Daoy (cell line): ENCODE data around the gene B3GNT2. TPM values are rescaled to one million over a fixed set of nuclear protein-coding genes. Genes with fewer than 3 reads are reported as not detected.
A peak's percentile ranks its signal among the peaks of the same experiment; 100 is the strongest.
"Not testable (repeated sequence)": the region's sequence is repeated elsewhere in the genome, so short reads cannot be mapped to it uniquely, and the experiment has no call there.

ENCODE experiments used
- DNase-seq: peaks from one replicate; pipeline ENCODE4 v3.0.0-alpha.2; 2015; ENCODE audit warnings: low read depth
- total RNA-seq: library from RNA; depleted of rRNA; stranded (reverse); fragments of >200 nt; shearing (Covaris generic); gene quantifications from 2 replicates; pipeline ENCODE4 v1.2.3, GENCODE V29; 2014

Gene B3GNT2
- total RNA-seq, 1 experiment from 2014 or later = 17.8 TPM

GRCh38 chr2:62185475-62186155, 10.3 kb upstream of the B3GNT2 start:
- no peak for DNase-seq

- DNase-seq = no peak
These were observed 9.6 kb upstream of the B3GNT2 start for GRCh38 chr2:62186156-62186905.

- DNase-seq = no peak
These were observed 8.7 kb upstream of the B3GNT2 start for GRCh38 chr2:62187246-62187645.

- no peak for DNase-seq
These were observed 7.5 kb upstream of the B3GNT2 start for GRCh38 chr2:62188416-62188815.

GRCh38 chr2:62189196-62189595, 6.7 kb upstream of the B3GNT2 start:
- no peak for DNase-seq

GRCh38 chr2:62192811-62193210, 3.1 kb upstream of the B3GNT2 start:
- no peak for DNase-seq

- DNase-seq = no peak
These were observed 1.1 kb upstream of the B3GNT2 start for GRCh38 chr2:62194558-62195420.

- DNase-seq = no peak
These were observed 475 bp downstream of the B3GNT2 start for GRCh38 chr2:62196278-62196901.

GRCh38 chr2:62197011-62197924, 1.4 kb downstream of the B3GNT2 start:
- peak; percentile 16 for DNase-seq

- no peak for DNase-seq
These were observed 2.2 kb downstream of the B3GNT2 start for GRCh38 chr2:62197925-62198633.

GRCh38 chr2:62198854-62199253, 2.9 kb downstream of the B3GNT2 start:
- DNase-seq = not testable (repeated sequence)

- no peak for DNase-seq
These were observed 3.6 kb downstream of the B3GNT2 start for GRCh38 chr2:62199392-62200125.

- no peak for DNase-seq
These were observed 4.5 kb downstream of the B3GNT2 start for GRCh38 chr2:62200291-62200841.

- no peak for DNase-seq
These were observed 5.0 kb downstream of the B3GNT2 start for GRCh38 chr2:62200868-62201267.

- no peak for DNase-seq
These were observed 5.4 kb downstream of the B3GNT2 start for GRCh38 chr2:62201307-62201706.

GRCh38 chr2:62202019-62202722, 6.3 kb downstream of the B3GNT2 start:
- DNase-seq = no peak

GRCh38 chr2:62202729-62203128, 6.8 kb downstream of the B3GNT2 start:
- no peak for DNase-seq

- DNase-seq = no peak
These were observed 7.5 kb downstream of the B3GNT2 start for GRCh38 chr2:62203459-62203858.
